GM23338 (cell line): Measurements from ENCODE around the gene DCDC1. TPM values are rescaled to one million over a fixed set of nuclear protein-coding genes. Genes with fewer than 3 reads are reported as not detected.

Experiments
- ATAC-seq: fragments of 200-7000 bp; cut with Tn5 transposase; 3 replicates; pipeline ENCODE4 v1.9.1; 2020
- DNase-seq: peaks from one replicate; pipeline ENCODE4 v3.0.0-alpha.2; 2015; ENCODE audit warnings: low spot score
- H2AFZ ChIP-seq: fragments of 200-600 bp; sonication (generic); 2 replicates; pipeline ENCODE4 v1.8.0; 2016; ENCODE audit warnings: antibody characterized with exemption, mild to moderate bottlenecking, moderate library complexity
- H3F3A ChIP-seq: fragments of 200-600 bp; sonication (generic); replicated peaks from 2 replicates; pipeline ENCODE4 v1.8.0; 2017; ENCODE audit warnings: antibody characterized with exemption, mixed run types, low read depth
- H3K27ac ChIP-seq: fragments of 200-600 bp; sonication (generic); 2 replicates; pipeline ENCODE4 v1.6.1; 2016; ENCODE audit warnings: low read depth
- H3K27me3 ChIP-seq: fragments of 200-600 bp; sonication (generic); 2 replicates; pipeline ENCODE4 v1.8.0; 2016; ENCODE audit warnings: mild to moderate bottlenecking, mixed run types, moderate library complexity; ENCODE audit not compliant: insufficient read depth
- H3K36me3 ChIP-seq: fragments of 200-600 bp; sonication (generic); 2 replicates; pipeline ENCODE4 v1.8.0; 2016; ENCODE audit warnings: mild to moderate bottlenecking; ENCODE audit not compliant: insufficient read depth
- H3K4me1 ChIP-seq: fragments of 200-600 bp; sonication (generic); 2 replicates; pipeline ENCODE4 v1.8.0; 2016; ENCODE audit warnings: mild to moderate bottlenecking, moderate library complexity; ENCODE audit not compliant: insufficient read depth
- H3K4me2 ChIP-seq: fragments of 200-600 bp; sonication (generic); 2 replicates; pipeline ENCODE4 v1.7.1; 2017; ENCODE audit warnings: mixed run types
- H3K4me3 ChIP-seq: fragments of 200-600 bp; sonication (generic); 2 replicates; pipeline ENCODE4 v1.6.1; 2016; ENCODE audit warnings: mixed run types
- H3K79me2 ChIP-seq: fragments of 200-600 bp; sonication (generic); replicated peaks from 2 replicates; pipeline ENCODE4 v1.8.0; 2017; ENCODE audit warnings: mild to moderate bottlenecking; ENCODE audit not compliant: insufficient read depth
- H3K9me2 ChIP-seq: fragments of 200-600 bp; sonication (generic); 2 replicates; pipeline ENCODE4 v1.8.0; 2017; ENCODE audit not compliant: insufficient read depth
- H4K20me1 ChIP-seq: fragments of 200-600 bp; sonication (generic); replicated peaks from 2 replicates; pipeline ENCODE4 v1.8.0; 2017; ENCODE audit warnings: mild to moderate bottlenecking; ENCODE audit not compliant: insufficient read depth
- H3K27ac Mint-ChIP-seq: 2 replicates; pipeline ENCODE4 v1.8.0; 2020; ENCODE audit warnings: inconsistent platforms, mild to moderate bottlenecking, moderate library complexity, mixed read lengths
- H3K27me3 Mint-ChIP-seq: 3 replicates; pipeline ENCODE4 v1.8.0; 2022; ENCODE audit warnings: low read depth, mild to moderate bottlenecking, moderate library complexity, mixed read lengths, inconsistent platforms; ENCODE audit not compliant: insufficient read depth, poor library complexity
- H3K36me3 Mint-ChIP-seq: 3 replicates; pipeline ENCODE4 v1.8.0; 2021; ENCODE audit warnings: low read depth, mild to moderate bottlenecking, inconsistent platforms, moderate library complexity, mixed read lengths
- H3K4me1 Mint-ChIP-seq: 3 replicates; pipeline ENCODE4 v1.8.0; 2020; ENCODE audit warnings: mild to moderate bottlenecking, inconsistent platforms, mixed read lengths
- H3K4me3 Mint-ChIP-seq: 3 replicates; pipeline ENCODE4 v1.8.0; 2021; ENCODE audit warnings: moderate library complexity, mild to moderate bottlenecking, inconsistent platforms, mixed read lengths
- H3K9me3 Mint-ChIP-seq: 3 replicates; pipeline ENCODE4 v1.8.0; 2020; ENCODE audit warnings: moderate library complexity, mild to moderate bottlenecking, inconsistent platforms, mixed read lengths
- CREB1 ChIP-seq: fragments of 250-450 bp; sonication (Bioruptor Pico); IDR thresholded peaks from 2 replicates; pipeline ENCODE4 v1.5.0; 2020; ENCODE audit warnings: low read depth, mild to moderate bottlenecking, moderate library complexity
- EZH2 ChIP-seq: fragments of 200-600 bp; sonication (generic); IDR thresholded peaks from one replicate; pipeline ENCODE4 v1.8.0; 2017; ENCODE audit warnings: antibody characterized with exemption, mild to moderate bottlenecking, low read depth; ENCODE audit not compliant: unreplicated experiment
- EZH2phosphoT487 ChIP-seq: fragments of 200-600 bp; sonication (generic); IDR thresholded peaks from one replicate; pipeline ENCODE4 v1.8.1; 2018; ENCODE audit warnings: antibody characterized with exemption; ENCODE audit not compliant: unreplicated experiment
- JUNB ChIP-seq: IDR thresholded peaks from one replicate; pipeline ENCODE4 v1.6.1; 2016; ENCODE audit warnings: antibody characterized with exemption; ENCODE audit not compliant: unreplicated experiment
- NANOG ChIP-seq: IDR thresholded peaks from 2 replicates; pipeline ENCODE4 v1.6.1; 2016; ENCODE audit warnings: antibody characterized with exemption, borderline replicate concordance
- POLR2AphosphoS5 ChIP-seq: IDR thresholded peaks from 2 replicates; pipeline ENCODE4 v1.6.1; 2016; ENCODE audit warnings: antibody characterized with exemption, low read depth
- STAT1 ChIP-seq: IDR thresholded peaks from one replicate; pipeline ENCODE4 v1.6.1; 2016; ENCODE audit warnings: antibody characterized with exemption; ENCODE audit not compliant: unreplicated experiment
- ZNF114 ChIP-seq: fragments of 250-450 bp; sonication (Bioruptor Pico); IDR thresholded peaks from 2 replicates; pipeline ENCODE4 v1.5.0; 2020; ENCODE audit warnings: mild to moderate bottlenecking, moderate library complexity
- ZNF331 ChIP-seq: fragments of 250-450 bp; sonication (Bioruptor Pico); IDR thresholded peaks from 2 replicates; pipeline ENCODE4 v1.5.0; 2020; ENCODE audit warnings: low read depth, mild to moderate bottlenecking, moderate library complexity
- polyA plus RNA-seq: library from polyadenylated mRNA; unstranded; fragments of >200 nt; fragmentation: Nextera tagmentation; extraction: Ambion mirVana; gene quantifications from 2 replicates; pipeline ENCODE4 v1.2.1, GENCODE V29; 2016
- total RNA-seq: library from RNA; depleted of rRNA; stranded (reverse); fragments of >200 nt; shearing (Covaris generic); gene quantifications from 2 replicates; pipeline ENCODE4 v1.2.3, GENCODE V29; 2014
- TF ChIP-seq, protein P1 (sequence below), 2 experiments: fragments of 200-600 bp in 1 of 2; sonication (generic) in 1 of 2; conservative IDR thresholded peaks; 2 replicates each; pipeline versions ENCODE4 v1.5.1 to v1.6.1; 2016 to 2017; ENCODE audit warnings: antibody characterized with exemption in 2 of 2, low read depth in 2 of 2, mild to moderate bottlenecking in 2 of 2, moderate library complexity in 1 of 2
- TF ChIP-seq, protein P2 (sequence below): IDR thresholded peaks from one replicate; pipeline ENCODE4 v1.6.1; 2018; ENCODE audit warnings: antibody characterized with exemption; ENCODE audit not compliant: unreplicated experiment
- TF ChIP-seq, protein P3 (sequence below): fragments of 250-450 bp; sonication (Bioruptor Pico); IDR thresholded peaks from 2 replicates; pipeline ENCODE4 v1.5.0; 2020; ENCODE audit warnings: mild to moderate bottlenecking, moderate library complexity
- TF ChIP-seq, protein P4 (sequence below): IDR thresholded peaks from 2 replicates; pipeline ENCODE4 v1.6.1; 2016; ENCODE audit warnings: antibody characterized with exemption

Gene DCDC1
- total and polyA plus RNA-seq, 2 experiments from 2014 or later = 0.56 to 0.58 TPM

DNA sequence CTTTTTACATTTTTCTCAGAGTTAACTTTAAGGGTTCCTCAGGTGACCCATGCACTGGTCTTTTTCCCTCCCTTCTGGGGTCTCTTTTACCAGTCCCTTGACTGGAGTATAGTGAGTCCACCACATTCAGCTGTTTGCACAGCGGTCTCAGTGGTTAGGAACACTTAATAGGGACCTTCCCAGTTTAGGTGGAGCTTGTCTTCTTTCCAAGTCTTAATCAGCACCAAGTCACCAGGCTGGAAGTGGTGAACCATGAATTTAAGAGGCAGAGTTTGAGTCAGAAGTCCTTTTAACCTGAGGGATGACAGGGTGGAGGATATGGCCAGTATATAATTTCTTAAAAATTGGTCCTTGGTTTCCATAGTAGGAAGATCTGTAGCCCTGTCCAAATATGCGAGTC lies 433.7 kb downstream of the DCDC1 start:
- H3K27me3 Mint-ChIP-seq = no peaks in the 10 kb centered on the region
- no peak overlapping the region for H3K27ac Mint-ChIP-seq
- no peak for ATAC-seq
- Histone ChIP-seq H3F3A (no peaks in the 10 kb centered on the region), H3K4me2 (no peak overlapping the region), H2AFZ (no peak overlapping the region), H3K27ac (no peak overlapping the region), H3K36me3 (peaks cover 5% of the 10 kb centered on the region), H3K27me3 (no peaks in the 10 kb centered on the region), H4K20me1 (no peaks in the 10 kb centered on the region), H3K9me2 (0 out of 2 replicates have a peak, but pooled peaks cover 4% of the 10 kb centered on the region), H3K79me2 (no peaks in the 10 kb centered on the region), H3K4me1 (no peaks in the 10 kb centered on the region), H3K4me3 (no peak overlapping the region)
- no peak for TF ChIP-seq POLR2AphosphoS5
- TF ChIP-seq CREB1 = no peak
- TF ChIP-seq JUNB = no peak
- TF ChIP-seq ZNF331 (CRISPR knock-in tag) = no peak
- TF ChIP-seq, protein P1, sequence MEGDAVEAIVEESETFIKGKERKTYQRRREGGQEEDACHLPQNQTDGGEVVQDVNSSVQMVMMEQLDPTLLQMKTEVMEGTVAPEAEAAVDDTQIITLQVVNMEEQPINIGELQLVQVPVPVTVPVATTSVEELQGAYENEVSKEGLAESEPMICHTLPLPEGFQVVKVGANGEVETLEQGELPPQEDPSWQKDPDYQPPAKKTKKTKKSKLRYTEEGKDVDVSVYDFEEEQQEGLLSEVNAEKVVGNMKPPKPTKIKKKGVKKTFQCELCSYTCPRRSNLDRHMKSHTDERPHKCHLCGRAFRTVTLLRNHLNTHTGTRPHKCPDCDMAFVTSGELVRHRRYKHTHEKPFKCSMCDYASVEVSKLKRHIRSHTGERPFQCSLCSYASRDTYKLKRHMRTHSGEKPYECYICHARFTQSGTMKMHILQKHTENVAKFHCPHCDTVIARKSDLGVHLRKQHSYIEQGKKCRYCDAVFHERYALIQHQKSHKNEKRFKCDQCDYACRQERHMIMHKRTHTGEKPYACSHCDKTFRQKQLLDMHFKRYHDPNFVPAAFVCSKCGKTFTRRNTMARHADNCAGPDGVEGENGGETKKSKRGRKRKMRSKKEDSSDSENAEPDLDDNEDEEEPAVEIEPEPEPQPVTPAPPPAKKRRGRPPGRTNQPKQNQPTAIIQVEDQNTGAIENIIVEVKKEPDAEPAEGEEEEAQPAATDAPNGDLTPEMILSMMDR (conservative IDR thresholded peaks at IDR 0.05; ENCODE audit: low read depth in 2 of 2) = no peak
- TF ChIP-seq, protein P2, sequence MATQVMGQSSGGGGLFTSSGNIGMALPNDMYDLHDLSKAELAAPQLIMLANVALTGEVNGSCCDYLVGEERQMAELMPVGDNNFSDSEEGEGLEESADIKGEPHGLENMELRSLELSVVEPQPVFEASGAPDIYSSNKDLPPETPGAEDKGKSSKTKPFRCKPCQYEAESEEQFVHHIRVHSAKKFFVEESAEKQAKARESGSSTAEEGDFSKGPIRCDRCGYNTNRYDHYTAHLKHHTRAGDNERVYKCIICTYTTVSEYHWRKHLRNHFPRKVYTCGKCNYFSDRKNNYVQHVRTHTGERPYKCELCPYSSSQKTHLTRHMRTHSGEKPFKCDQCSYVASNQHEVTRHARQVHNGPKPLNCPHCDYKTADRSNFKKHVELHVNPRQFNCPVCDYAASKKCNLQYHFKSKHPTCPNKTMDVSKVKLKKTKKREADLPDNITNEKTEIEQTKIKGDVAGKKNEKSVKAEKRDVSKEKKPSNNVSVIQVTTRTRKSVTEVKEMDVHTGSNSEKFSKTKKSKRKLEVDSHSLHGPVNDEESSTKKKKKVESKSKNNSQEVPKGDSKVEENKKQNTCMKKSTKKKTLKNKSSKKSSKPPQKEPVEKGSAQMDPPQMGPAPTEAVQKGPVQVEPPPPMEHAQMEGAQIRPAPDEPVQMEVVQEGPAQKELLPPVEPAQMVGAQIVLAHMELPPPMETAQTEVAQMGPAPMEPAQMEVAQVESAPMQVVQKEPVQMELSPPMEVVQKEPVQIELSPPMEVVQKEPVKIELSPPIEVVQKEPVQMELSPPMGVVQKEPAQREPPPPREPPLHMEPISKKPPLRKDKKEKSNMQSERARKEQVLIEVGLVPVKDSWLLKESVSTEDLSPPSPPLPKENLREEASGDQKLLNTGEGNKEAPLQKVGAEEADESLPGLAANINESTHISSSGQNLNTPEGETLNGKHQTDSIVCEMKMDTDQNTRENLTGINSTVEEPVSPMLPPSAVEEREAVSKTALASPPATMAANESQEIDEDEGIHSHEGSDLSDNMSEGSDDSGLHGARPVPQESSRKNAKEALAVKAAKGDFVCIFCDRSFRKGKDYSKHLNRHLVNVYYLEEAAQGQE = no peak
- no peak for TF ChIP-seq EZH2
- TF ChIP-seq, protein P3, sequence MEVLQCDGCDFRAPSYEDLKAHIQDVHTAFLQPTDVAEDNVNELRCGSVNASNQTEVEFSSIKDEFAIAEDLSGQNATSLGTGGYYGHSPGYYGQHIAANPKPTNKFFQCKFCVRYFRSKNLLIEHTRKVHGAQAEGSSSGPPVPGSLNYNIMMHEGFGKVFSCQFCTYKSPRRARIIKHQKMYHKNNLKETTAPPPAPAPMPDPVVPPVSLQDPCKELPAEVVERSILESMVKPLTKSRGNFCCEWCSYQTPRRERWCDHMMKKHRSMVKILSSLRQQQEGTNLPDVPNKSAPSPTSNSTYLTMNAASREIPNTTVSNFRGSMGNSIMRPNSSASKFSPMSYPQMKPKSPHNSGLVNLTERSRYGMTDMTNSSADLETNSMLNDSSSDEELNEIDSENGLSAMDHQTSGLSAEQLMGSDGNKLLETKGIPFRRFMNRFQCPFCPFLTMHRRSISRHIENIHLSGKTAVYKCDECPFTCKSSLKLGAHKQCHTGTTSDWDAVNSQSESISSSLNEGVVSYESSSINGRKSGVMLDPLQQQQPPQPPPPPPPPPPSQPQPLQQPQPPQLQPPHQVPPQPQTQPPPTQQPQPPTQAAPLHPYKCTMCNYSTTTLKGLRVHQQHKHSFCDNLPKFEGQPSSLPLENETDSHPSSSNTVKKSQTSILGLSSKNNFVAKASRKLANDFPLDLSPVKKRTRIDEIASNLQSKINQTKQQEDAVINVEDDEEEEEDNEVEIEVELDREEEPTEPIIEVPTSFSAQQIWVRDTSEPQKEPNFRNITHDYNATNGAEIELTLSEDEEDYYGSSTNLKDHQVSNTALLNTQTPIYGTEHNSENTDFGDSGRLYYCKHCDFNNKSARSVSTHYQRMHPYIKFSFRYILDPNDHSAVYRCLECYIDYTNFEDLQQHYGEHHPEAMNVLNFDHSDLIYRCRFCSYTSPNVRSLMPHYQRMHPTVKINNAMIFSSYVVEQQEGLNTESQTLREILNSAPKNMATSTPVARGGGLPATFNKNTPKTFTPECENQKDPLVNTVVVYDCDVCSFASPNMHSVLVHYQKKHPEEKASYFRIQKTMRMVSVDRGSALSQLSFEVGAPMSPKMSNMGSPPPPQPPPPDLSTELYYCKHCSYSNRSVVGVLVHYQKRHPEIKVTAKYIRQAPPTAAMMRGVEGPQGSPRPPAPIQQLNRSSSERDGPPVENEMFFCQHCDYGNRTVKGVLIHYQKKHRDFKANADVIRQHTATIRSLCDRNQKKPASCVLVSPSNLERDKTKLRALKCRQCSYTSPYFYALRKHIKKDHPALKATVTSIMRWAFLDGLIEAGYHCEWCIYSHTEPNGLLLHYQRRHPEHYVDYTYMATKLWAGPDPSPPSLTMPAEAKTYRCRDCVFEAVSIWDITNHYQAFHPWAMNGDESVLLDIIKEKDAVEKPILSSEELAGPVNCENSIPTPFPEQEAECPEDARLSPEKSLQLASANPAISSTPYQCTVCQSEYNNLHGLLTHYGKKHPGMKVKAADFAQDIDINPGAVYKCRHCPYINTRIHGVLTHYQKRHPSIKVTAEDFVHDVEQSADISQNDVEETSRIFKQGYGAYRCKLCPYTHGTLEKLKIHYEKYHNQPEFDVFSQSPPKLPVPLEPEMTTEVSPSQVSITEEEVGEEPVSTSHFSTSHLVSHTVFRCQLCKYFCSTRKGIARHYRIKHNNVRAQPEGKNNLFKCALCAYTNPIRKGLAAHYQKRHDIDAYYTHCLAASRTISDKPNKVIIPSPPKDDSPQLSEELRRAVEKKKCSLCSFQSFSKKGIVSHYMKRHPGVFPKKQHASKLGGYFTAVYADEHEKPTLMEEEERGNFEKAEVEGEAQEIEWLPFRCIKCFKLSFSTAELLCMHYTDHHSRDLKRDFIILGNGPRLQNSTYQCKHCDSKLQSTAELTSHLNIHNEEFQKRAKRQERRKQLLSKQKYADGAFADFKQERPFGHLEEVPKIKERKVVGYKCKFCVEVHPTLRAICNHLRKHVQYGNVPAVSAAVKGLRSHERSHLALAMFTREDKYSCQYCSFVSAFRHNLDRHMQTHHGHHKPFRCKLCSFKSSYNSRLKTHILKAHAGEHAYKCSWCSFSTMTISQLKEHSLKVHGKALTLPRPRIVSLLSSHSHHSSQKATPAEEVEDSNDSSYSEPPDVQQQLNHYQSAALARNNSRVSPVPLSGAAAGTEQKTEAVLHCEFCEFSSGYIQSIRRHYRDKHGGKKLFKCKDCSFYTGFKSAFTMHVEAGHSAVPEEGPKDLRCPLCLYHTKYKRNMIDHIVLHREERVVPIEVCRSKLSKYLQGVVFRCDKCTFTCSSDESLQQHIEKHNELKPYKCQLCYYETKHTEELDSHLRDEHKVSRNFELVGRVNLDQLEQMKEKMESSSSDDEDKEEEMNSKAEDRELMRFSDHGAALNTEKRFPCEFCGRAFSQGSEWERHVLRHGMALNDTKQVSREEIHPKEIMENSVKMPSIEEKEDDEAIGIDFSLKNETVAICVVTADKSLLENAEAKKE (CRISPR knock-in tag) = no peak
- TF ChIP-seq EZH2phosphoT487 = no peak
- no peak for TF ChIP-seq ZNF114 (CRISPR knock-in tag)
- no peak for TF ChIP-seq STAT1
- TF ChIP-seq, protein P4, sequence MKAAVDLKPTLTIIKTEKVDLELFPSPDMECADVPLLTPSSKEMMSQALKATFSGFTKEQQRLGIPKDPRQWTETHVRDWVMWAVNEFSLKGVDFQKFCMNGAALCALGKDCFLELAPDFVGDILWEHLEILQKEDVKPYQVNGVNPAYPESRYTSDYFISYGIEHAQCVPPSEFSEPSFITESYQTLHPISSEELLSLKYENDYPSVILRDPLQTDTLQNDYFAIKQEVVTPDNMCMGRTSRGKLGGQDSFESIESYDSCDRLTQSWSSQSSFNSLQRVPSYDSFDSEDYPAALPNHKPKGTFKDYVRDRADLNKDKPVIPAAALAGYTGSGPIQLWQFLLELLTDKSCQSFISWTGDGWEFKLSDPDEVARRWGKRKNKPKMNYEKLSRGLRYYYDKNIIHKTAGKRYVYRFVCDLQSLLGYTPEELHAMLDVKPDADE = no peak
- no peak for TF ChIP-seq NANOG
- H3K4me1 Mint-ChIP-seq = no peaks in the 10 kb centered on the region
- H3K4me3 Mint-ChIP-seq = no peak overlapping the region
- peaks cover 9% of the 10 kb centered on the region; the same call in 2 of the 3 replicates for H3K9me3 Mint-ChIP-seq
- H3K36me3 Mint-ChIP-seq = peaks cover 5% of the 10 kb centered on the region; the same call in 1 of the 3 replicates
- no peak for DNase-seq
